Transverse colon (tissue), 4 donors: Measurements from ENCODE around the gene SMG6. TPM values are rescaled to one million over a fixed set of nuclear protein-coding genes. Genes with fewer than 3 reads are reported as not detected.

Experiments
- DNase-seq: peaks from one replicate; pipeline ENCODE4 v3.0.0-alpha.2; 2019
- H3K27ac ChIP-seq, 4 donors: fragments of 200-600 bp; sonication (generic); 2 replicates each; pipeline ENCODE4 v1.5.1; 2016 to 2018; ENCODE audit warnings: inconsistent platforms in 4 of 4
- H3K27me3 ChIP-seq: fragments of 200-600 bp; sonication (generic); 2 replicates; pipeline ENCODE4 v1.5.1; 2017; ENCODE audit warnings: inconsistent platforms
- H3K36me3 ChIP-seq, 4 donors: fragments of 200-600 bp; sonication (generic); 2 replicates each; pipeline ENCODE4 v1.5.1; 2017 to 2019; ENCODE audit warnings: inconsistent platforms in 4 of 4
- H3K4me1 ChIP-seq, 4 donors: fragments of 200-600 bp; sonication (generic); 2 replicates each; pipeline ENCODE4 v1.5.1; 2017 to 2020; ENCODE audit warnings: inconsistent platforms in 4 of 4
- H3K4me3 ChIP-seq, 4 donors: fragments of 200-600 bp; sonication (generic); 1 replicate in 1 of 4; 2 replicates in 3 of 4; pipeline versions ENCODE4 v1.5.1 to v1.6.1; 2017 to 2019; ENCODE audit warnings: inconsistent platforms in 4 of 4
- H3K9me3 ChIP-seq, 2 donors: fragments of 200-600 bp; sonication (generic); 2 replicates each; pipeline ENCODE4 v1.5.1; 2017 to 2019; ENCODE audit warnings: inconsistent platforms in 2 of 2
- CTCF ChIP-seq, 5 experiments: fragments of 200-600 bp in 3 of 5; fragments of 450-650 bp in 2 of 5; sonication (generic) in 3 of 5; IDR thresholded peaks; 1 replicate in 2 of 5; 2 replicates in 3 of 5; pipeline ENCODE4 v1.5.1; 2016 to 2017; ENCODE audit warnings: antibody characterized with exemption in 5 of 5, inconsistent platforms in 3 of 5, mild to moderate bottlenecking in 2 of 5, moderate library complexity in 1 of 5
- EP300 ChIP-seq: sonication (generic); formaldehyde crosslinking; IDR thresholded peaks from one replicate; pipeline ENCODE4 v1.6.1; 2017; ENCODE audit warnings: antibody characterized with exemption, low read depth
- POLR2A ChIP-seq: fragments of 450-650 bp; IDR thresholded peaks from one replicate; pipeline ENCODE4 v1.6.1; 2016; ENCODE audit warnings: antibody characterized with exemption, mild to moderate bottlenecking, moderate library complexity
- POLR2AphosphoS5 ChIP-seq, 3 donors: sonication (generic); formaldehyde crosslinking; IDR thresholded peaks; one replicate each; pipeline ENCODE4 v1.6.1; 2016; ENCODE audit warnings: antibody characterized with exemption in 3 of 3
- WGBS, 2 donors: methylation state at CpG; one replicate each; pipeline ENCODE4 v1.1.5; 2018; ENCODE audit warnings: low coverage in 1 of 2; 5-methylcytosine and 5-hydroxymethylcytosine counted together
- in situ Hi-C, 4 donors: fragments of 200-750 bp; cut with MboI; loops; one replicate each; pipeline versions ENCODE4 v1.15.0 to v1.15.1; 2017; ENCODE audit warnings: low sequenced_read_pairs in 3 of 4, low pct_ligation_motif_present in 1 of 4, low pct_unique_long_range_greater_than_20kb in 1 of 4
- intact Hi-C: fragments of 100-400 bp; cut with DNase I; formaldehyde crosslinking; loops from one replicate; pipeline ENCODE4 v1.15.1; 2023; ENCODE audit warnings: low total_unique reads
- total RNA-seq, 4 donors: library from RNA; depleted of rRNA; stranded (reverse); fragments of >200 nt; gene quantifications; one replicate each; pipeline ENCODE4 v1.1.0, GENCODE V29; 2016

The SMG6 gene
- total RNA-seq, 4 donors from 2014 or later: 28.6 to 112 (median 39.1) TPM

- Histone ChIP-seq H3K27me3 (no peaks in the 10 kb centered on the region), H3K9me3 (no peaks in the 10 kb centered on the region), H3K4me1 (peaks cover 0 to 7% (median 5%) of the 10 kb centered on the region in 4 donors), H3K36me3 (peaks cover 0 to 9% (median 0%) of the 10 kb centered on the region in 4 donors), H3K27ac (no peak overlapping the region), H3K4me3 (no peak overlapping the region)
- intact Hi-C loops: no loop called here
- WGBS, 2 donors: 85 to 96% methylated on average over 3 to 10 of the region's 10 CpGs
- in situ Hi-C loops: loop anchor here in 3 of 4 donors (25.0 kb wide), 3 partner anchors 325 to 375 kb away; partner anchors contain the start of genes PRPF8 (in 1 of the 3), TLCD2 (in 1 of the 3) and WDR81 (in 1 of the 3)
- TF ChIP-seq POLR2A (no peak), EP300 (no peak), CTCF (IDR thresholded peaks at IDR 0.05) (no peak), POLR2AphosphoS5 (IDR thresholded peaks at IDR 0.05) (no peak)
- DNase-seq: no peak
Measured at GRCh38 chr17:2037155-2037554, 266.4 kb downstream of the SMG6 start.

GRCh38 chr17:2035541-2036488 is 267.8 kb downstream of the SMG6 start:
- Histone ChIP-seq H3K36me3 (peaks cover 0 to 9% (median 0%) of the 10 kb centered on the region in 4 donors), H3K4me1 (peaks cover 5 to 12% (median 9%) of the 10 kb centered on the region in 4 donors), H3K4me3 (no peak overlapping the region), H3K27ac (no peak overlapping the region), H3K27me3 (no peaks in the 10 kb centered on the region), H3K9me3 (no peaks in the 10 kb centered on the region)
- WGBS, 2 donors: 92% methylated on average over 29 of the region's 29 CpGs; no CpG with 5 or more reads in 1 of the 2 donors
- DNase-seq: no peak
- TF ChIP-seq EP300 (no peak), POLR2AphosphoS5 (IDR thresholded peaks at IDR 0.05) (no peak), POLR2A (no peak), CTCF (IDR thresholded peaks at IDR 0.05) (no peak)
- in situ Hi-C loops (loop anchor here in 3 of 4 donors (25.0 kb wide), 3 partner anchors 324 to 374 kb away; partner anchors contain the start of genes PRPF8 (in 1 of the 3), TLCD2 (in 1 of the 3) and WDR81 (in 1 of the 3)), intact Hi-C loops (no loop called here)

GRCh38 chr17:2034806-2035540 is 268.6 kb downstream of the SMG6 start:
- 59% methylated on average over 8 of the region's 9 CpGs; no CpG with 5 or more reads in 1 of the 2 donors for WGBS, 2 donors
- peaks cover 7 to 15% (median 11%) of the 10 kb centered on the region in 4 donors for H3K4me1 ChIP-seq
- no peaks in the 10 kb centered on the region for H3K27me3 ChIP-seq
- TF ChIP-seq CTCF (IDR thresholded peaks at IDR 0.05) (no peak), POLR2AphosphoS5 (IDR thresholded peaks at IDR 0.05) (no peak), EP300 (no peak), POLR2A (no peak)
- in situ Hi-C loops: loop anchor here in 3 of 4 donors (25.0 kb wide), 3 partner anchors 323 to 373 kb away; partner anchors contain the start of genes PRPF8 (in 1 of the 3), TLCD2 (in 1 of the 3) and WDR81 (in 1 of the 3)
- H3K9me3 ChIP-seq: no peaks in the 10 kb centered on the region
- no peak overlapping the region for H3K4me3 ChIP-seq
- intact Hi-C loops: no loop called here
- H3K36me3 ChIP-seq: peaks cover 0 to 9% (median 0%) of the 10 kb centered on the region in 4 donors
- DNase-seq: no peak
- H3K27ac ChIP-seq: no peak overlapping the region
